Islet of Langerhans (tissue), 1 donor: ENCODE data around the gene PDHX.
"Not testable (repeated sequence)": the region's sequence is repeated elsewhere in the genome, so short reads cannot be mapped to it uniquely, and the experiment has no call there.

Experiments
- FAIRE-seq: peaks from one replicate; lab custom pipeline; 2011; peaks lifted over from hg19 to GRCh38; lab: Jason Lieb, UNC

The PDHX gene

GRCh38 chr11:34911676-34912075 lies 4.7 kb upstream of the PDHX start:
- FAIRE-seq = no peak

- not testable (repeated sequence) for FAIRE-seq
Observed at GRCh38 chr11:34913556-34913955, 2.9 kb upstream of the PDHX start.

GRCh38 chr11:34915136-34916014 lies 1.0 kb upstream of the PDHX start:
- FAIRE-seq = no peak

- FAIRE-seq = no peak
Observed at GRCh38 chr11:34916843-34917770, 689 bp downstream of the PDHX start.

- FAIRE-seq = no peak
Observed at GRCh38 chr11:34921156-34921555, 4.7 kb downstream of the PDHX start.

GRCh38 chr11:34924714-34925113 lies 8.3 kb downstream of the PDHX start:
- no peak for FAIRE-seq

- peak; percentile 100 for FAIRE-seq
Observed at GRCh38 chr11:34926101-34926830, 9.8 kb downstream of the PDHX start.

- FAIRE-seq = no peak
Observed at GRCh38 chr11:34926831-34927132, 10.4 kb downstream of the PDHX start.

GRCh38 chr11:34928268-34928959 lies 12.0 kb downstream of the PDHX start:
- no peak for FAIRE-seq

- FAIRE-seq = no peak
Observed at GRCh38 chr11:34928960-34929680, 12.7 kb downstream of the PDHX start.

- no peak for FAIRE-seq
Observed at GRCh38 chr11:34929794-34930763, 13.7 kb downstream of the PDHX start.

- FAIRE-seq = no peak
Observed at GRCh38 chr11:34936945-34937629, 20.7 kb downstream of the PDHX start.

GRCh38 chr11:34938611-34939010 lies 22.2 kb downstream of the PDHX start:
- no peak for FAIRE-seq

GRCh38 chr11:34940026-34940677 lies 23.7 kb downstream of the PDHX start:
- FAIRE-seq = peak; percentile 47

GRCh38 chr11:34941688-34942087 lies 25.3 kb downstream of the PDHX start:
- FAIRE-seq = no peak

GRCh38 chr11:34944692-34945091 lies 28.3 kb downstream of the PDHX start:
- no peak for FAIRE-seq

- peak; percentile 66 for FAIRE-seq
Observed at GRCh38 chr11:34948696-34949095, 32.3 kb downstream of the PDHX start.

- FAIRE-seq = no peak
Observed at GRCh38 chr11:34953955-34954354, 37.5 kb downstream of the PDHX start.

- FAIRE-seq = no peak
Observed at GRCh38 chr11:34957206-34957605, 40.8 kb downstream of the PDHX start.
